AG04450 (cell line): ENCODE results near the gene PLEKHN1. TPM values are rescaled to one million over a fixed set of nuclear protein-coding genes. Genes with fewer than 3 reads are reported as not detected.

Experiments
- CTCF ChIA-PET: fragments of 300-600, 350-600 bp; formaldehyde crosslinking; extraction: SDS; loops from one replicate; lab custom pipeline; 2022; ENCODE audit warnings: antibody characterized with exemption, inconsistent platforms; lab: Charles Lee
- POLR2A ChIA-PET: fragments of 350-600 bp; formaldehyde crosslinking; extraction: SDS; loops from one replicate; lab custom pipeline; 2021; ENCODE audit warnings: antibody characterized with exemption, inconsistent platforms; lab: Yijun Ruan, JAX
- DNase-seq: peaks from one replicate; pipeline ENCODE4 v3.0.0-alpha.2; 2011; ENCODE audit warnings: low read depth, low spot score
- H3K27ac ChIP-seq: one replicate; pipeline ENCODE4 v1.5.1; 2012; ENCODE audit warnings: low read depth, low read length, control low read depth
- H3K27me3 ChIP-seq: one replicate; pipeline ENCODE4 v1.6.0; 2012; ENCODE audit warnings: low read length; ENCODE audit not compliant: control insufficient read depth, insufficient read depth
- H3K4me3 ChIP-seq: 2 replicates; pipeline ENCODE4 v1.5.1; 2011; ENCODE audit warnings: mild to moderate bottlenecking, low read depth, low read length, control low read depth
- H3K9me3 ChIP-seq: 2 replicates; pipeline ENCODE4 v1.5.1; 2012; ENCODE audit warnings: low read length; ENCODE audit not compliant: control insufficient read depth, insufficient read depth
- CTCF ChIP-seq: IDR thresholded peaks from 2 replicates; pipeline ENCODE4 v1.5.1; 2011; ENCODE audit warnings: low read depth, low read length, control low read depth, inconsistent platforms
- polyA plus RNA-seq: library from polyadenylated mRNA; depleted of rRNA; stranded (reverse); fragments of >200 nt; gene quantifications from 2 replicates; pipeline ENCODE4 v1.2.3, GENCODE V29; 2011

Gene PLEKHN1
- polyA plus RNA-seq, 1 experiment: 0.15 TPM

DNA sequence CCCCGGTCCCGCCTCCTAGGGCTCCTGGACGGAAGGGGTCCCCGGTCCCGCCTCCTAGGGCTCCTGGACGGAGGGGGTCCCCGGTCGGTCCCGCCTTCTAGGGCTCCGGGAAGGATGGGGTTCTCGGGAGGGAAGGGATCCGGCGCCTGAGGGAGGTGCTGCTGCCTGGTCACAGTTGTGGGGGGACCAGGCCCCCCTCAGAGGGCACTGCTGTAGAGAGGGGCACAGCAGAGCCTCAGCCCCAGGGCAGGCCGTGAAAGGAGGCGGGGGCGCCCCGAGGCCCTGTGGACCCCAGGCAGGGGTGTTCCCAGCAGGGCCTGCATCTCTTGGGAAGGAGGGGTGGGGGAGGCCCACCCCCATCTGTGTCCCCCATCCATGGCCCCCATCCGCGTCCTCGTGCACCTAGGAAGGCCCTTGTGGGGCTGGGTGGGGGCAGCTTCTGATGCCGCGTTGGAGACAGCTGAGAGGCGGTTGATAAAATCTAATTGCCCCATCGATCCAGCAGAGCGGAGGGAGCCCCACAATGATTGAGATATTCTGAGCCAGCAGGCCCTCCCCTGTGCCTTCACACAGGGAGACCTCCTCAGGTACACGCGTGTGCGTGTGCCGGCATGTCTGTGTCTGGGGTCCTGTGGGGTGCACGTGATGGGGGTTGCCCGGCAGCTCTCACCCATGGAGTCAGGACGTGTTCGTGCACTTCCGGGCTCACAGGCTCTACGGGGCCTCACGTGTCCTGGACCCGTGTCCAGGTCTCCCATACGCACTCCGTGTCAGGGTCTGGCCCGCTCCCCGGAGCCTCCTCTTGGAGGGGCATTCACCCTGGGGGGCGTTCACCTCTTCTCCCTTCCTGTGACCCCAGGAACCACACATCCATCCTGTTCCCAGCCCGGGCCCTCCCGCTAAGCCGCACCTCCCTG lies 29.7 kb upstream of the PLEKHN1 start:
- CTCF ChIA-PET: no interaction called here
- POLR2A ChIA-PET: no interaction called here

GRCh38 chr1:937521-937920 lies 28.8 kb upstream of the PLEKHN1 start:
- CTCF ChIA-PET: interaction anchor here (1.1 to 1.8 kb wide), 2 partner anchors 33 to 68 kb away, joined by 4 to 9 read pairs; no protein-coding TSS in a partner anchor
- no peak for TF ChIP-seq CTCF
- no peak overlapping the region for H3K4me3 ChIP-seq
- no peaks in the 10 kb centered on the region; the same call in 1 of the 2 replicates for H3K9me3 ChIP-seq
- DNase-seq: no peak
- H3K27ac ChIP-seq: no peak overlapping the region
- POLR2A ChIA-PET: no interaction called here
- H3K27me3 ChIP-seq: peaks cover 4% of the 10 kb centered on the region

More for the DNA sequence above, 29.7 kb upstream of the PLEKHN1 start:
- no peaks in the 10 kb centered on the region; the same call in 1 of the 2 replicates for H3K9me3 ChIP-seq
- no peak for TF ChIP-seq CTCF
- no peak for DNase-seq
- no peak overlapping the region for H3K27ac ChIP-seq
- H3K27me3 ChIP-seq: peaks cover 4% of the 10 kb centered on the region
- H3K4me3 ChIP-seq: no peak overlapping the region

GRCh38 chr1:938088-938683 lies 28.1 kb upstream of the PLEKHN1 start:
- no peak for DNase-seq
- Histone ChIP-seq H3K27me3 (peaks cover 4% of the 10 kb centered on the region), H3K4me3 (no peak overlapping the region), H3K27ac (no peak overlapping the region), H3K9me3 (no peaks in the 10 kb centered on the region; the same call in 1 of the 2 replicates)
- POLR2A ChIA-PET: interaction anchor here (1.4 kb wide), 1 partner anchor 22 kb away, joined by 4 read pairs; no protein-coding TSS in a partner anchor
- CTCF ChIA-PET: interaction anchor here (1.1 to 1.8 kb wide), 2 partner anchors 34 to 69 kb away, joined by 4 to 9 read pairs; no protein-coding TSS in a partner anchor
- TF ChIP-seq CTCF: peak; percentile 54

- Histone ChIP-seq H3K27ac (no peak overlapping the region), H3K9me3 (no peaks in the 10 kb centered on the region; the same call in 1 of the 2 replicates), H3K4me3 (no peak overlapping the region), H3K27me3 (peaks cover 4% of the 10 kb centered on the region)
- DNase-seq: no peak
- CTCF ChIA-PET: interaction anchor here (1.1 to 1.8 kb wide), 2 partner anchors 35 to 70 kb away, joined by 4 to 9 read pairs; no protein-coding TSS in a partner anchor
- POLR2A ChIA-PET: interaction anchor here (1.4 kb wide), 1 partner anchor 22 kb away, joined by 4 read pairs; no protein-coding TSS in a partner anchor
- no peak for TF ChIP-seq CTCF
Measured at GRCh38 chr1:938711-939489, 27.4 kb upstream of the PLEKHN1 start.
